Kidney (tissue), 14 donors: ENCODE measurements around the gene NPHP4. TPM values are rescaled to one million over a fixed set of nuclear protein-coding genes. Genes with fewer than 3 reads are reported as not detected.

Experiments
- DNase-seq, 5 donors: peaks; one replicate each; pipeline ENCODE4 v3.0.0-alpha.2; 2013 to 2020
- FAIRE-seq: peaks from 2 replicates; lab custom pipeline; 2012; peaks lifted over from hg19 to GRCh38; lab: Jason Lieb, UNC
- H3K27ac ChIP-seq, 2 donors: one replicate each; pipeline ENCODE4 v1.7.0; 2013; ENCODE audit warnings: low read depth in 2 of 2, low read length in 2 of 2, inconsistent platforms in 1 of 2
- H3K27me3 ChIP-seq: one replicate; pipeline ENCODE4 v1.7.1; 2013; ENCODE audit warnings: low read length, inconsistent platforms; ENCODE audit not compliant: control insufficient read depth, insufficient read depth
- H3K36me3 ChIP-seq, 3 donors: one replicate each; pipeline versions ENCODE4 v1.7.0 to v1.7.1; 2013; ENCODE audit warnings: low read length in 3 of 3, control low read depth in 1 of 3, inconsistent platforms in 1 of 3; ENCODE audit not compliant: insufficient read depth in 3 of 3, control insufficient read depth in 2 of 3
- H3K4me1 ChIP-seq, 3 donors: one replicate each; pipeline versions ENCODE4 v1.7.0 to v1.7.1; 2013; ENCODE audit warnings: low read length in 3 of 3, inconsistent platforms in 1 of 3, low read depth in 1 of 3; ENCODE audit not compliant: control insufficient read depth in 2 of 3, insufficient read depth in 2 of 3
- H3K4me3 ChIP-seq, 3 donors: one replicate each; pipeline versions ENCODE4 v1.7.0 to v1.8.1; 2013; ENCODE audit warnings: low read length in 3 of 3, control low read depth in 1 of 3, inconsistent platforms in 1 of 3
- H3K9ac ChIP-seq, 3 donors: one replicate each; pipeline versions ENCODE4 v1.7.0 to v1.7.1; 2013; ENCODE audit warnings: low read length in 3 of 3, control low read depth in 1 of 3, inconsistent platforms in 1 of 3
- H3K9me3 ChIP-seq, 3 donors: one replicate each; pipeline versions ENCODE4 v1.7.0 to v1.7.1; 2013; ENCODE audit warnings: low read length in 3 of 3, control low read depth in 1 of 3, inconsistent platforms in 1 of 3; ENCODE audit not compliant: control insufficient read depth in 2 of 3, insufficient read depth in 1 of 3
- CTCF ChIP-seq: IDR thresholded peaks from 3 replicates; pipeline ENCODE4 v1.5.1; 2012; ENCODE audit warnings: mild to moderate bottlenecking, moderate library complexity, borderline replicate concordance; ENCODE audit not compliant: insufficient read depth; ENCODE audit errors: extremely low read depth
- intact Hi-C: fragments of 100-400 bp; cut with DNase I; formaldehyde crosslinking; loops from one replicate; pipeline ENCODE4 v1.11.1; 2022
- polyA plus RNA-seq: library from polyadenylated mRNA; stranded (reverse); fragments of 350-450 nt; fragmentation: Illumina TruSeq; extraction: RNeasy Lipid Tissue Mini Kit (QIAGEN cat#74804); gene quantifications from one replicate; pipeline ENCODE4 v1.2.3, GENCODE V29; 2014; ENCODE audit warnings: low read depth, low replicate concordance; ENCODE audit not compliant: insufficient read depth
- total RNA-seq: library from RNA; stranded (reverse); fragmentation: NEBNext Ultra II Directional; extraction: Animal tissue kit (Norgen Biotek cat#: 25700); gene quantifications from one replicate; pipeline ENCODE4 v1.2.1, GENCODE V29; 2021
- donor health status: control.
- donor health status: control.
- donor health status: control.
- donor health status: control.
- donor health status: control.
- donor health status: DM: yes; HTN: yes; CAD: no.
- donor health status: Normal renal cell carcinoma (clear cell type).

The NPHP4 gene
- total and polyA plus RNA-seq, 2 donors from 2014 or later: 2.9 to 16.1 TPM

DNA sequence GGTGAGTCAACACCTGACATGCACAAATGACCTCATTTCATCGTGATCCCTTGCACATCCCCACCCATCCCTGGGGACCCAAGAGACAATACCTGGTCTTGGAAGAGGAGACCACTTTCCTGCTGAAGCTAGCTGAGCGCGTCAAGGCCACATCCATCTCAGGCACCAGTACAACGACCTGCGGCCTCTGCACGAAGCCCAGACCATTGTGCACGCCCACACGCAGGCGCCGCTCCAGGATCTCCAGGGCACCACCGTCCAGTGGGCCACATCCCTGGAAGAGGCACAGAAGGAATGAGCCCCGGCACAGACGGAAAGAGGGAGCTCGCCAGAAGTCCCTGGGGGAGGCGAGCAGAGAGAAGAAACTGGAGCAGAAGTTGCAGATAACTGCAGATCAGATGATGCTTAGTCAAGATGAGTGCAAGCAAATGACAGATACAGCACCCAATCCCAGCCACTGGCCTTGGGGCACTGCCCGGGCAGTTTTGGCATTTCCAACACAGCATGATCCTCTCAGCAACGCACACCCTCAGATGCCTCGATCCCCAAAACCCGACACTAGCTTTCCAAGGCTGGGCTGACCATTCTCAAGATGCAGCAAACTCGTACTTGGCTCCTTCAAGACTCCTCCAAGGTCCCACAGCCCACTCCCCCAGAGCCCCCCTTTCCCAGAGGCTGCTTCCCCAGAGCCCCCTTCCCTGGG, 44.1 kb downstream of the NPHP4 start:
- intact Hi-C loops: no loop called here
- DNase-seq (peak in 1 of 5 donors; percentile 18), FAIRE-seq (no peak)
- Histone ChIP-seq H3K4me1 (no peaks in the 10 kb centered on the region), H3K9ac (no peak overlapping the region), H3K27me3 (no peaks in the 10 kb centered on the region), H3K9me3 (no peaks in the 10 kb centered on the region), H3K4me3 (no peak overlapping the region), H3K27ac (no peak overlapping the region), H3K36me3 (peaks cover 0 to 9% (median 2%) of the 10 kb centered on the region in 3 donors)
- no peak for TF ChIP-seq CTCF

DNA sequence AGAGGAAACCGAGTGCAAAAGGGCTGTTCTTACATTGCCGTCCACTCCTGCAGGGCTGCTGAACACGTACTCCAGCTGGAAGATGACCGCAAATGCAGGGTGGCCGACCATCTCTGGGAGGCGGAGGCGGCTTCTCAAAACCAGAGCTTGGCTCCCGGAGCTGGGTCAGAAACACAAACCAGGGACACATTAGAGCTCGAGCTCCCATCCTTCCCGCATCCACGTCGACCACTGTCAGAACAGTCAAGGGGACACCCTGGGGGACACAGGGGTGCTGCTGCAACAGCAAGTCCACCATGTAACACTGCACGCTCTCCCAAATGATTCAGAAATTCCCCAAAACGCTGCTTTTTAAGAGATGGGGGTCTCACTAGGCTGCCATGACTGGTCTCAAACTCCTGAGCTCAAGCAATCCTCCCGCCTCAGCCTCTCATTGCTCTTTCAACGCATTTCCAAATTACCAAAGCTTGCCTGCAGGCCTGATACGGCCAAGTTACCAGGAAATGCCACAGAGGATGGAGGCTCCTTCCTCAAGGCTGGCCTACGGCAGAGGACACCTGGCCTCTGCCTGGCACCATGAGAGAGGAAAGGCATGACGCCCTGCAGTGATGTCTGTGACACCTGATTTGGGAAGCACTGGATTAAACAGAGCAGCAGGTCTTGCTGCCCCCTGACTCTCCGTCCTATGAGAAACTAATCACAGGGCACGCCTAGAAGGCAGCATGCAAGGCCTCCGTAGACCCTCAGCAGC, 45.0 kb downstream of the NPHP4 start:
- Histone ChIP-seq H3K27ac (no peak overlapping the region), H3K9me3 (no peaks in the 10 kb centered on the region), H3K36me3 (peaks cover 0 to 9% (median 2%) of the 10 kb centered on the region in 3 donors), H3K27me3 (no peaks in the 10 kb centered on the region), H3K4me1 (no peaks in the 10 kb centered on the region), H3K4me3 (no peak overlapping the region), H3K9ac (no peak overlapping the region)
- peak in 1 of 5 donors; percentile 7 for DNase-seq
- FAIRE-seq: no peak
- intact Hi-C loops: no loop called here
- no peak for TF ChIP-seq CTCF

GRCh38 chr1:5945445-5945844, 46.8 kb downstream of the NPHP4 start:
- Histone ChIP-seq H3K9ac (no peak overlapping the region), H3K27me3 (no peaks in the 10 kb centered on the region), H3K4me3 (no peak overlapping the region), H3K9me3 (no peaks in the 10 kb centered on the region), H3K4me1 (no peaks in the 10 kb centered on the region), H3K36me3 (peaks cover 0 to 7% (median 2%) of the 10 kb centered on the region in 3 donors), H3K27ac (no peak overlapping the region)
- no peak for TF ChIP-seq CTCF
- peak in 1 of 5 donors; percentile 6 for DNase-seq
- no peak for FAIRE-seq
- intact Hi-C loops: no loop called here
